GM21717 (cell line): Measurements from ENCODE around the gene PPP2CA.

Experiments used
- ATAC-seq: cut with Tn5 transposase; IDR thresholded peaks from one replicate; pipeline ENCODE4 v1.9.1; 2021; ENCODE audit warnings: mild to moderate bottlenecking, moderate library complexity; ENCODE audit not compliant: unreplicated experiment

The PPP2CA gene

GRCh38 chr5:134149571-134150303, 76.1 kb downstream of the PPP2CA start:
- no peak for ATAC-seq

- no peak for ATAC-seq
Measured at GRCh38 chr5:134148986-134149539, 76.8 kb downstream of the PPP2CA start.

- ATAC-seq = no peak
Measured at GRCh38 chr5:134148316-134148715, 77.6 kb downstream of the PPP2CA start.

GRCh38 chr5:134146651-134147518, 79.0 kb downstream of the PPP2CA start:
- no peak for ATAC-seq

- ATAC-seq = no peak
Measured at GRCh38 chr5:134145779-134146581, 79.9 kb downstream of the PPP2CA start.

- no peak for ATAC-seq
Measured at GRCh38 chr5:134145041-134145757, 80.7 kb downstream of the PPP2CA start.
